Measurements from ENCODE around the gene NDUFS4.
"Not testable (repeated sequence)": the region's sequence is repeated elsewhere in the genome, so short reads cannot be mapped to it uniquely, and the experiment has no call there.

The NDUFS4 gene

DNA sequence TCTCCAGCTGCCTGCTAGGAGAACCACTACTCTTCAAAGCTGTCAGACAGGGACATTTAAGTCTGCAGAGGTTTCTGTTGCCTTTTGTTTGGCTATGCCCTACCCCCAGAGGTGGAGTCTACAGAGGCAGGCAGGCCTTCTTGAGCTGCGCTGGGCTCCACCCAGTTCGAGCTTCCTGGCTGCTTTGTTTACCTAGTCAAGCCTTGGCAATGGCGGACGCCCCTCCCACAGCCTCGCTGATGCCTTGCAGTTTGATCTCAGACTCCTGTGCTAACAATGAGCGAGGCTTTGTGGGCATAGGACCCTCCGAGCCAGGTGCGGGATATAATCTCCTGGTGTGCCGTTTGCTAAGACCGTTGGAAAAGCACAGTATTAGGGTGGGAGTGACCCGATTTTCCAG lies 104.9 kb downstream of the NDUFS4 start:
- not testable (repeated sequence) for DNase-seq (ENCODE audit: low read depth, low spot score)

DNA sequence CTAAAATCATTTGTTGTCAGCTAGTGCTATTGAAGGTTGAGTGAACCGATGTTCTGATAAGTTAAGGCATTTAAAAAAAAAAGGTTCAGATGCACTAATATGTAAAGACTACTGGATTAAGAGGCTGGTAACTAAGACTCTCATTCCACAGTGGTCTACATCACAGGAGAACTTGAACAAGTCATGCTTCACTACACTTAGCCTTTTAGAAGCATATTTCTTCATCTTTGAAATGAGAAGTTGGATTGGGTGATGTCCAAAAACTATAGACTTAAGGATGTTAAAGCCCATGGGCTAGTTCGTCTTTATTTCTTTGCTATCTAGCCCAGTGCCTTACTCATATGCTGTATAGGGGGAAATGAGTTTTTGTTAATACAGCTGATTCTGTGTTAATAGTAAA lies 107.2 kb downstream of the NDUFS4 start:
- no peak for DNase-seq (ENCODE audit: low read depth, low spot score)

DNA sequence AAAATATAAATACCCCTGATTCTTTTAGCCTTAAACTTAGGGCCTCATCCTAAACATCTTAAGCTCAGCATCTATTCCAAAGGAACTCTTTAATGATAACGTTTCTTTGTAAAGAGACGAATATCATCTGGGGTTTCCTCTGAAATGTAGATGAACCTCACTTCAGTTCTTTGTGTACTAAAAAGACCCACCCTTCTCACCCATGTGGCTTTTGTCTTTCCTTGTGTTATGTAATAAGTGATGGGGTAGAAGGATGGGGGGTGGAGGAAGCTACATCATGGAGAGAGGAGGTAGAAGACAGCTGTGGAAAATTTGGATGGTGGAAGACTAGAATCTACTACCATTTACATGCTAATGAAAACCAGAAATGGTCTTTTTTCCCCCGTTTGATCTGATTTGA lies 111.0 kb downstream of the NDUFS4 start:
- peak; percentile 39 for DNase-seq (ENCODE audit: low read depth, low spot score)

DNA sequence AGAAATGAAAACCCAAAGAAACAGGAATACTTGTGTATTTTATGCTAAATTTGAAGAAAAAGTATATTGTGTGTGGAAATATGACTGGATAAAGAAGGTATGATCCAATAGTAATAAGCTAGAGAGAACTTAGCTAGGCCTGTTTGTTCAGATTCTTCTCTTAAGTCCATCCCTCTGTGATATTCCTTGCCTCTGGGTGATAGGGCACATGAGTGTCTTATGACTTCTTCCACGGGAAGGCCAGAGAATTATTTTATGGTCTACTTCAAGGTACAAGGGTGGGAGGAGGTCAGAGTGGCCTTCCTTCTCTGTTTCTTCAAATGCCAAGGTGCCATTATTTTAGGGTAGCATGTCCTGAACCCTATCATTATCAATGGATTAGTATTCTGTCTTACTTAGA lies 113.7 kb downstream of the NDUFS4 start:
- DNase-seq (ENCODE audit: low read depth, low spot score): no peak

DNA sequence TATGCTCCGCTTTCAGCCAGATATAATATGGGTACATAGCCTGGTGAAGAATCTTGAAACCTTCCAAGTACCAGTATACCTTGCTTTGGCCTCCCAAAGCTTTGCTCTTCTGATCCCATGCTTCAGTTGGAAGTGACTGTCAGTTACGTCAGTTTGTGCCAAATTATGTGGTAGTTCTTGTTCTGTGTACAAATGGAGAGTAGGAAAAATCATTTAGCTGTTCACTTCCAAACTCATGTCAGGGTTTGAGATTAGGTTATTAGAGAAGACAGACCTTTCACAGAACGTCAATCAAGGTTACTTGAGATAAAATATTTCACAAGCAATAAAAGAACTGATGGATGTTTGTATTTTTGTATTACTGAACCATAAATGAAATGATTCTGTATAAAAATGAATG lies 117.2 kb downstream of the NDUFS4 start:
- no peak for DNase-seq (ENCODE audit: low read depth, low spot score)

DNA sequence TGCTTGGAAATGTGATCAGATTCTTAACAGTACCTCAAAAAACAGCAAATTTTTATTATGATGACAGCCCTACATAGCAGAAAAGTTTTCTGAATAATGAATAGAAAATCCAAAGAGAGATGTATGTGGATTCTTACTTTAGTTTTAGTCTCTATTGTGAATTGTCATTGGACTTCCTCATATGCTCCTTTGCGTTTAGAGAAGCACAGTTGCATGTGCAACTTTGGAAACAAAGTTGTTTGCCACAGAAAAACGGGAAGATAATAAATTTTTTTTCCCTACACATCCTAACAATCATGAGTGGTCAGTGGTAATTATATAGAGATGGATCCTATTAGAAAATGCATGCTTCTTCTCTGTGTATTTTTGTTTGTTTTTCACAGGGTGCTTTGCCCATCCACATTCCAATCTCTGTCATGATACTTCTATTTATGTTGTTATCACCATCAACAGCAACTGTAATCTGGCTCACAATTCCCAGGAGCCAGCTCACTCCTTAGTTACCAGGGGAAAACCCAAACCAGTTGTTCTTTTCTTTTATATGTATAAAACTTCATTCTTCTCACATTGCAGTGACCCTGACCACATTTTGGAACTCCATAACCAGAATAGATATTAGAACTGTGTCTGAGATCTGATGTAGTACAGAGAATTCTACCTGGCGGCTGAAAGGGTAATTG lies 118.7 kb downstream of the NDUFS4 start:
- no peak for DNase-seq (ENCODE audit: low read depth, low spot score)

DNA sequence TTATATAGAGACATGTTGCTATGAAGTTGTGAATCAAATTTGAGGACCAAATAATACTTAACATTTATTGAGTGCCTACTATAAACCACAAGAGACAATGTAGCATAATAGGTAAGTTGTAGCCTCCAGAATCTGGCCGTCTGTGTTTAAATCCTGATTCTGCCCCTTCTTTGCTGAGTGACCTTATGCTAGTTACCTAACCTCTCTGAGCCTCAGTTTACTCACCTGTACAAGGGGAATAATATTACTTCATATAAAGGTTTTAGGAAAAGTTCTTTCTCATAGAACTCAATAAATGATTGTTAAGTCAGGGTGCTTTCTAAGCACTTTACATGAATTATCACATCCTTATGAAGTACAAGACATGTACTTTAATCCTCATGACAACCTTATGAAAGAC lies 120.6 kb downstream of the NDUFS4 start:
- no peak for DNase-seq (ENCODE audit: low read depth, low spot score)

DNA sequence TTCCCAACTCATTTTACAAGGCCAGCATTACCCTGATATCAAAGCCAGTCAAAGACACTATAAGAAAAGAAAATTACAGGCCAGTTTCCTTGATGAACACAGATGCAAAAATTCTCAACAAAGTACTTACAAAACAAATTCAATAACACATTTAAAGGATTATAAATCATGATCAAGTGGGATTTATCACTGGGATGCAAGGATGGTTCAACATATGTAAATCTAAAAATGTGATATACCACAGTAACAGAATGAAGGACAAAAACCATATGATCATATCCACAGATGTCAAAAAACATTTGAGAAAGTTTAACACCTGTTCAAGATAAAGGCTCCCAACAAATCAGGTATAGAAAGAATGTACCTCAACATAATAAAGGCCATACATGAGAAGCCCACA lies 130.6 kb downstream of the NDUFS4 start:
- no peak for DNase-seq (ENCODE audit: low read depth, low spot score)

DNA sequence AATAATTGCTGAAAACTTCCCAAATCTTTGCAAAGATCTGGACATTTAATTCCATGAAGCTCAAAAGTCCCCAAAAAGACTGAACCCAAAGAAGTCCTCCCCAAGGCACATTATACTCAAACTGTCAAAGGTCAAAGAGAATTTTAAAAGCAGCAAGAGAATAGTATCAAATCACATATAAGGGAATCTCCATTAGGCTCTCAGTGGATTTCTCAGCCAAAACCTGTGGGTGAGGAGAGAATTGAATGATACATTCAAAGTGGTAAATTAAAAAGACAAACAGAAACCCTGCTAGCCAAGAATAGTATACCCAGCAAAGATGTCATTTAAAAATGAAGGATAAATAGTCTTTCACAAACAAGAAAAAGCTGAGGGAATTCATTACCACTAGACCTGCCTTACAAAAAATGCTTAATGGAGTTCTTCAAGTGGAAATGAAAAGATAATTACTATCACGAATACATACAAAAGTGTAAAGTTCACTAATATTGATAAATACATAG lies 134.1 kb downstream of the NDUFS4 start:
- no peak for DNase-seq (ENCODE audit: low read depth, low spot score)

DNA sequence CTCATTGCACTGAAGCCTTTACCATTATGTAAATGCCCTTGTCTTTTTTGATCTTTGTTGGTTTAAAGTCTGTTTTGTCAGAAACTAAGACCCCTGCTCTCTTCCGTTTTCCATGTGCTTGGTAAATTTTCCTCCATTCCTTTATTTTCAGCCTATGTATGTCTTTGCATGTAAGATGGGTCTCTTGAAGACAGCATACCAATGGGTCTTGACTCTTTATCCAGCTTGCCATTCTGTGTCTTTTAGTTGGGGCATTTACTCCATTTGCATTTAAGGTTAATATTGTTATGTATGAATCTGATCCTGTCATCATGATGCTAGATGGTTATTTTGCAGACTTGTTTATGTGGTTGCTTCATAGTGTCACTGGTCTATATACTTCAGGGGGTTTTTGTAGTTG lies 150.0 kb downstream of the NDUFS4 start:
- not testable (repeated sequence) for DNase-seq (ENCODE audit: low read depth, low spot score)

DNA sequence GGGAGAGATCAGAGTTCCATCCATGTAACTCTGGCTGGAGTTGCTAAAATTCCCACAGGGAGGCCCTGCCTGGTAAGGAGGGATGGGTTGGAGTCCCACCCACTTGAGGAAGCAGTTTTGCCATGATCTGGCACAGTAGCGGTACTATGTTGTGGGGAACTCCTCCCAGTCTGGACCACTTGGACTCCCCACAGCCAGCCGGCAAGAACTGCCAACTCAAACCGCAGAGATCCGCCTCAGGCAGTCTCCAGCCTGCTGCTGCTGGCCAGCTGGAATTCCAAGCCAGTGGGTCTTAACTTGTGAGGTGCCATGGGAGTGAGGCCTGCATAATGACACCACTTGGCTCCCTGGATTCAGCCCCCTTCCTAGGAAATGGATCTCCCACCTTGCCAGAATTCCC lies 151.9 kb downstream of the NDUFS4 start:
- DNase-seq (ENCODE audit: low read depth, low spot score): peak; percentile 24

DNA sequence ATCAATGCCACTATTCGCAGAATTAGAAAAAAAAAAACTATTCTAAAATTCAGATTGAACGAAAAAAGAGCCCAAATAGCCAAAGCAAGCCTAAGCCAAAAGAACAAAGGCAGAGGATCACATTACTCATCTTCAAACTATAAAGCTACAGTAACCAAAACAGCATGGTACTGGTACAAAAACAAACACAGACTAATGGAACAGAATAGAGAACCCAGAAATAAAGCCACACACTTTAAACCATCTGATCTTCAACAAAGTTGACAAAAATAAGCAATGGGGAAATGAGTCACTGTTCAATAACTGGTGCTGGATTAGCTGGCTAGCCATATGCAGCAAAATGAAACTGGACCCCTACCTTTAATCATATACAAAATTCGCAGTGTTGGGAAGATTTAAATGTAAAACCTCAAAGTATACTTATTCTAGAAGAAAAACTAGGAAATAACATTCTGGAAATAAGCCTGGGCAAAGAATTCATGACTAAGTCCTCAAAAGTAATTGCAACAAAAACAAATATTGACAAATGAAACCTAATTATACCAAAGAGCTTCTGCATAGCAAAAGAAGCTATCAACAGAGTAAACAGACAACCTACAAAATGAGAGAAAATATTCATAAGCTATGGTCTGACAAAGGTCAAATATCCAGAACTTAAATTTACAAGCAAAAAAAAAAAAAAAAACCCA lies 153.7 kb downstream of the NDUFS4 start:
- no peak for DNase-seq (ENCODE audit: low read depth, low spot score)

DNA sequence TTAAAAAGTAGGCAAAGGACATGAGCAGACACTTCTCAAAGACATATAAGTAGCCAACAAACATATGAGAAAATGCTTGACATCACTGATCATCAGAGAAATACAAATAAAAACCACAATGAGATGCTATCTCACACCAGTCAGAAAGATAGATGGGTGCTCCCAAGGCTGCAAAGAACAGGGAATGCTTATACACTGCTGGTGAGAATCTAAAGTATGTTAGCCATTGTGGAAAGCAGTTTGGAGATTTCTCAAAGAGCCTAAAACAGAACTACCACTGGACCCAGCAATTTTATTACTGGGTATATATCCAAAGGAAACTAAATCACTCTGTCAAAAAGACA lies 154.2 kb downstream of the NDUFS4 start:
- no peak for DNase-seq (ENCODE audit: low read depth, low spot score)

DNA sequence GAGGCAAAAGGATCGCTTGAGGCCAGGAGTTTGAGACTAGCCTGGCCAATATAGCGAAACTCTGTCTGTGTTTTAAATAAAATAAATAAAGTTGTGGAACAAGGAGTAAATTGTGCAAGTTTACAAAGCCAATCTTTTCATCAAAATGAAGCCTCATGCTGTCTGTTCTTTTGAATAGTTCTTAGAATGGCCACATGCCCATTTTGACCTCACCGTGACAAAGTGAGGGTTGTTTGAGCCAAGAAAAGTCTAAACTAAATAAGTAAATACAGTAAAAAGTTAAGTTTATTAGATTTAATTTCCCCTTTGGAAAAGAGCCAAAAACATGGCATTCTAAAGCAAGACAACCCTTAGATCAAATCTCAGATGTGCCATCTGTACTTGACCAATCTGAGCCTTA lies 165.7 kb downstream of the NDUFS4 start:
- DNase-seq (ENCODE audit: low read depth, low spot score): no peak

DNA sequence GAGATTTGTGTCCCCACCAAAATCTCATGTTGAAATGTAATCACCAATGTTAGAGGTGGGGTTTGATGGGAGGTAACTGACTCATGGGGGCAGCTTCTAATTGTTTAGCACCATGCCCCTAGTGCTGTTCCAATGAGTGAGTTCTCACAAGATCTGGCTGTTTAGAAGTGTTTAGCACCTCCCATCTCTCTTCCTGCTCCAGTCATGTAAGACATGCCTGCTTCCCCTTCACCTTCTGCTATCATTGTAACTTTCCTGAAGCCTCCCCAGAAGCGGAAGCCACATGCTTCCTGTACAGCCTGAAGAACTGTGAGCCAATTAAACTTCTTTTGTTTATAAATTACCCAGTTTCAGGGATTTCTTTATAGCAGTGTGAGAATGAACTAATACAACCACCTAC lies 170.5 kb downstream of the NDUFS4 start:
- DNase-seq (ENCODE audit: low read depth, low spot score): no peak
